M059J (cell line): ENCODE data around the gene TIGAR. TPM values are rescaled to one million over a fixed set of nuclear protein-coding genes. Genes with fewer than 3 reads are reported as not detected.

ENCODE experiments used
- DNase-seq: peaks from one replicate; pipeline ENCODE4 v3.0.0-alpha.2; 2012; ENCODE audit warnings: low read depth
- total RNA-seq: library from RNA; depleted of rRNA; stranded (reverse); fragments of >200 nt; shearing (Covaris generic); gene quantifications from 2 replicates; pipeline ENCODE4 v1.2.3, GENCODE V29; 2014

The TIGAR gene
- total RNA-seq, 1 experiment from 2014 or later = 11.5 TPM

GRCh38 chr12:4303750-4304149, 17.3 kb upstream of the TIGAR start:
- no peak for DNase-seq

- DNase-seq = peak; percentile 70
These were observed 13.2 kb upstream of the TIGAR start for GRCh38 chr12:4307593-4308333.

GRCh38 chr12:4308334-4308950, 12.6 kb upstream of the TIGAR start:
- no peak for DNase-seq

- DNase-seq = no peak
These were observed 9.2 kb upstream of the TIGAR start for GRCh38 chr12:4311776-4312175.

GRCh38 chr12:4312251-4312650, 8.8 kb upstream of the TIGAR start:
- no peak for DNase-seq

- DNase-seq = no peak
These were observed 538 bp upstream of the TIGAR start for GRCh38 chr12:4320497-4320852.

- DNase-seq = no peak
These were observed 1.7 kb downstream of the TIGAR start for GRCh38 chr12:4322726-4323125.

- no peak for DNase-seq
These were observed 2.4 kb downstream of the TIGAR start for GRCh38 chr12:4323396-4323795.

GRCh38 chr12:4324366-4324765, 3.4 kb downstream of the TIGAR start:
- no peak for DNase-seq

GRCh38 chr12:4325966-4326365, 5.0 kb downstream of the TIGAR start:
- DNase-seq = no peak

- DNase-seq = no peak
These were observed 6.3 kb downstream of the TIGAR start for GRCh38 chr12:4327293-4327692.

- no peak for DNase-seq
These were observed 9.2 kb downstream of the TIGAR start for GRCh38 chr12:4330203-4330602.

- DNase-seq = no peak
These were observed 10.2 kb downstream of the TIGAR start for GRCh38 chr12:4331221-4331620.

GRCh38 chr12:4331842-4332241, 10.8 kb downstream of the TIGAR start:
- DNase-seq = no peak

GRCh38 chr12:4346931-4347330, 25.9 kb downstream of the TIGAR start:
- no peak for DNase-seq

- DNase-seq = peak; percentile 8
These were observed 32.8 kb downstream of the TIGAR start for GRCh38 chr12:4353785-4354208.

GRCh38 chr12:4355156-4356040, 34.4 kb downstream of the TIGAR start:
- DNase-seq = no peak

GRCh38 chr12:4356041-4356327, 35.0 kb downstream of the TIGAR start:
- DNase-seq = peak; percentile 27

- no peak for DNase-seq
These were observed 45.1 kb downstream of the TIGAR start for GRCh38 chr12:4366090-4366489.

GRCh38 chr12:4369548-4369947, 48.5 kb downstream of the TIGAR start:
- no peak for DNase-seq

- DNase-seq = no peak
These were observed 49.3 kb downstream of the TIGAR start for GRCh38 chr12:4370265-4370664.

- no peak for DNase-seq
These were observed 51.6 kb downstream of the TIGAR start for GRCh38 chr12:4372653-4373052.

GRCh38 chr12:4375449-4375848, 54.4 kb downstream of the TIGAR start:
- no peak for DNase-seq
